LNCaP clone FGC (cell line): ENCODE measurements around the gene HLA-E.

Experiments used
- DNase-seq: peaks from one replicate; pipeline ENCODE4 v3.0.0-alpha.2; 2011; ENCODE audit warnings: low read depth
- H3K4me3 ChIP-seq: 2 replicates; pipeline ENCODE4 v1.5.1; 2011; ENCODE audit warnings: mild to moderate bottlenecking, low read depth, low read length, control low read depth
- TF ChIP-seq, protein P1 (sequence below): IDR thresholded peaks from 2 replicates; pipeline ENCODE4 v1.5.1; 2012; ENCODE audit warnings: mild to moderate bottlenecking; ENCODE audit not compliant: control insufficient read depth, insufficient read depth; ENCODE audit errors: extremely low read depth

The HLA-E gene

GRCh38 chr6:30530014-30530413 is 40.7 kb downstream of the HLA-E start:
- no peak for DNase-seq
- no peak overlapping the region for H3K4me3 ChIP-seq
- TF ChIP-seq, protein P1, sequence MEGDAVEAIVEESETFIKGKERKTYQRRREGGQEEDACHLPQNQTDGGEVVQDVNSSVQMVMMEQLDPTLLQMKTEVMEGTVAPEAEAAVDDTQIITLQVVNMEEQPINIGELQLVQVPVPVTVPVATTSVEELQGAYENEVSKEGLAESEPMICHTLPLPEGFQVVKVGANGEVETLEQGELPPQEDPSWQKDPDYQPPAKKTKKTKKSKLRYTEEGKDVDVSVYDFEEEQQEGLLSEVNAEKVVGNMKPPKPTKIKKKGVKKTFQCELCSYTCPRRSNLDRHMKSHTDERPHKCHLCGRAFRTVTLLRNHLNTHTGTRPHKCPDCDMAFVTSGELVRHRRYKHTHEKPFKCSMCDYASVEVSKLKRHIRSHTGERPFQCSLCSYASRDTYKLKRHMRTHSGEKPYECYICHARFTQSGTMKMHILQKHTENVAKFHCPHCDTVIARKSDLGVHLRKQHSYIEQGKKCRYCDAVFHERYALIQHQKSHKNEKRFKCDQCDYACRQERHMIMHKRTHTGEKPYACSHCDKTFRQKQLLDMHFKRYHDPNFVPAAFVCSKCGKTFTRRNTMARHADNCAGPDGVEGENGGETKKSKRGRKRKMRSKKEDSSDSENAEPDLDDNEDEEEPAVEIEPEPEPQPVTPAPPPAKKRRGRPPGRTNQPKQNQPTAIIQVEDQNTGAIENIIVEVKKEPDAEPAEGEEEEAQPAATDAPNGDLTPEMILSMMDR: no peak

DNA sequence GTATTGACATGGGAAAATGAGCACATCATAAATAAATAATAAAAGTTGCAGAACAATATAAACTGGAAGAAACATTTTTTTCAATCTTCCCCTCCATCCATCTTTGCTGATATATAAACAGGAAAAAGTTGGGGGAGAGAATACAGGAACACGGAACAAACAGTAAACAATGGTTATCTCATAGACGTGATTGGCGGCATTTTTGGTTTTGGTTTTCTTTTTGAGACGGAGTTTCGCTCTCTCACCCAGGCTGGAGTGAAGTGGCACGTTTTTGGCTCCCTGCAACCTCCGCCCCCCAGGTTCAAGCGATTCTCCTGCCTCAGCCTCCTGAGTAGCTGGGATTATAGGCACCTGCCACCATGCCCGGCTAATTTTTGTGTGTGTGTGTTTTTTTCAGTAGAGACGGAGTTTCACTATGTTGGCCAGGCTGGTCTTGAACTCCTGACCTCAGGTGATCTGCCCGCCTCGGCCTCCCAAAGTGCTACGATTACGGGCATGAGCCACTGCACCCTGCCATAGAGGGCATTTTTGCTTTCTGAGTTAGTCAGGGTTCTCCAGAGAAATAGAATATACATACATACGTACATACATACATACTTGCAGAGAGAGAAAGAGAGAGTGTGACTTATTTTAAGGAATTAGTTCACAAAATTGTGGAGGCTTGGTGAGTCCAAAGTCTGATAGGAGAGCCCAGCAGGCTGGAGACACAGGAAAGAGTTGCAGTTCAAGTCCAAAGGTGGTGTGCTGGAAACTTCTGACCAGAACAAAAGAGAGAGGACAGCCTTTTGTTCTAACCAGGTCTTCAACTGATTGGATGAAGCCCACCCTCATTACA is 44.4 kb downstream of the HLA-E start:
- TF ChIP-seq, protein P1: no peak
- no peak for DNase-seq
- H3K4me3 ChIP-seq: no peak overlapping the region

DNA sequence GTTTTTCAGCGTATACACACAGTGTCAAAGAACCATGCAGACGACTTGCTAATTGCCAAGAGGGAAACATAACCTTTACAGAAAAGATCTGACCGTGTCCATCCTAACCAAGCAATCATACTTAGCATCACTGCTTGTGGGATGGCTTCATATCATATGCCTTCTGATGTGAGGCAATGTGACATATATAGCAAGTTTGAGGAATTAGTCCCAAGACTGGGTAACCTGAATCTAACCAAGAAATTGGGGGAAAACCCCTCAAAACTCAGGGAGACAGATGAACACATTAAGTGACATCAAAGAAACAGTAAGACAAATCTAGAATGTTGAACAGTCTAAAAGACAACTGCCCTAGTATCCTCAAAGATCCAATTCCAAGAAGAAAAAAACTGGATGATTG is 48.6 kb downstream of the HLA-E start:
- DNase-seq: no peak
- TF ChIP-seq, protein P1: no peak
- no peak overlapping the region for H3K4me3 ChIP-seq

- TF ChIP-seq, protein P1: peak; percentile 95
- peak; percentile 59 for DNase-seq
- H3K4me3 ChIP-seq: peak overlapping the region; percentile 3
These were observed 52.5 kb downstream of the HLA-E start for GRCh38 chr6:30541515-30542403.

- no peak overlapping the region for H3K4me3 ChIP-seq
- TF ChIP-seq, protein P1: no peak
- no peak for DNase-seq
These were observed 53.1 kb downstream of the HLA-E start for GRCh38 chr6:30542404-30542725.

DNA sequence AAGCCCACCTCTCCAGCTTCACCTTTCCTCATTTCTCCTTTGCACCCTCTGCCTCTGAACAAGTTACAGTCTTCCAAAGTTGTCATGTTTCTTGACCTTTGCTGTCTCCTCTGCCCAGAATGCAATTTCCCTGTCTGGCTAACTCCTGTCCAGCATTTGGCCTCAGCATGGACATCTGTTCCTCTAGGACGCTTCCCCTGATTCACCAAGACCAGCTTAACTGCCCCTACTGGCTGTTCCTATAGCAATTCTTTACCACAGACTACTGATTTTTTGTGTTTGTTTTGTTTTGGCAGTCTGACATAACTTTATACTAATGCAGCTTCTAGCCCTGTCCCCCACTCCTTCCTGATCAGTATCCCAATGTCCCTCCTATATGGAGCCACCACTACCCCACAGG is 53.6 kb downstream of the HLA-E start:
- H3K4me3 ChIP-seq: no peak overlapping the region
- DNase-seq: no peak
- TF ChIP-seq, protein P1: no peak
